GM10266 (cell line): ENCODE data around the gene MCTP1.

Experiments used
- DNase-seq: peaks from one replicate; pipeline ENCODE4 v3.0.0; 2012; ENCODE audit errors: extremely low spot score
- TF ChIP-seq, protein P1 (sequence below): IDR thresholded peaks from 2 replicates; pipeline ENCODE4 v1.5.1; 2012; ENCODE audit warnings: mild to moderate bottlenecking, low read depth; ENCODE audit not compliant: control insufficient read depth, insufficient read depth; ENCODE audit errors: missing control alignments

Gene MCTP1

DNA sequence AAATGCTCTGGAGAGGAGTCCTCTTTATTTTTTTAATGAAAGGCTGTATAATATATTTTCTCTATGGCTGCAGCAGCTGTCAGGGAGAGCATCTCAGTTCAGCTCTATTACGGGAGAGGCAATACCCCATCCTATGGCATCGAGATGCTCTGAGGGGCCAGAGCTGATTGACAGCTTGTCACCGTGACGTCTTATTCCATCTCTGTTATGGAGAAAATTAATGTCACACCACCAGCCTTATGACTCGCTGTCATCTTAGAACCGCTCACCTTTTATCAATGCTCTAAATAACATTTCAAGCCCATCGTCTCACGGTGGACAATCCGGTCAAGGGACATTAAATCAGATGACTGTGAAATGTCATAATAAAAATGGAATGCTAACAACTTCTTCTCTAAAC lies 392.9 kb downstream of the MCTP1 start:
- DNase-seq, result no peak
- TF ChIP-seq, protein P1, sequence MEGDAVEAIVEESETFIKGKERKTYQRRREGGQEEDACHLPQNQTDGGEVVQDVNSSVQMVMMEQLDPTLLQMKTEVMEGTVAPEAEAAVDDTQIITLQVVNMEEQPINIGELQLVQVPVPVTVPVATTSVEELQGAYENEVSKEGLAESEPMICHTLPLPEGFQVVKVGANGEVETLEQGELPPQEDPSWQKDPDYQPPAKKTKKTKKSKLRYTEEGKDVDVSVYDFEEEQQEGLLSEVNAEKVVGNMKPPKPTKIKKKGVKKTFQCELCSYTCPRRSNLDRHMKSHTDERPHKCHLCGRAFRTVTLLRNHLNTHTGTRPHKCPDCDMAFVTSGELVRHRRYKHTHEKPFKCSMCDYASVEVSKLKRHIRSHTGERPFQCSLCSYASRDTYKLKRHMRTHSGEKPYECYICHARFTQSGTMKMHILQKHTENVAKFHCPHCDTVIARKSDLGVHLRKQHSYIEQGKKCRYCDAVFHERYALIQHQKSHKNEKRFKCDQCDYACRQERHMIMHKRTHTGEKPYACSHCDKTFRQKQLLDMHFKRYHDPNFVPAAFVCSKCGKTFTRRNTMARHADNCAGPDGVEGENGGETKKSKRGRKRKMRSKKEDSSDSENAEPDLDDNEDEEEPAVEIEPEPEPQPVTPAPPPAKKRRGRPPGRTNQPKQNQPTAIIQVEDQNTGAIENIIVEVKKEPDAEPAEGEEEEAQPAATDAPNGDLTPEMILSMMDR, result no peak

DNA sequence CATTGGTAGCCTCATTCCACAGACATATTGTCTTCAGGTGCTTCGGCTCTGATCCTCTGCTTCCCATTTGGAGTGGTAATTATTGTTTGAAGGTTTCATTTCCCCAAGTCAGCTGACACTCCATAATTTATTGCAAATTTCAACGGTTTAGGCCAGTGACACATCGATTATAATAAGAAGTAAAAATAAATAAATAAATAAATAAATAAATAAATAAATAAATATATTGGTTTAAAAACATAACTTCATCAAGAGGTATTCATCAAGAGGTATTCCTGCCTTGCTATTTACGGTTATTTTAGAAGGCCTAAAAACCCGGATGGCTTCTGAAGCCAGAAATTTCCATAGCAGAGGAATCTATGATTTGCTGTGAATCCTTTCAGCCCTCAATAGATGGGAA lies 393.3 kb downstream of the MCTP1 start:
- TF ChIP-seq, protein P1, result no peak
- no peak for DNase-seq

DNA sequence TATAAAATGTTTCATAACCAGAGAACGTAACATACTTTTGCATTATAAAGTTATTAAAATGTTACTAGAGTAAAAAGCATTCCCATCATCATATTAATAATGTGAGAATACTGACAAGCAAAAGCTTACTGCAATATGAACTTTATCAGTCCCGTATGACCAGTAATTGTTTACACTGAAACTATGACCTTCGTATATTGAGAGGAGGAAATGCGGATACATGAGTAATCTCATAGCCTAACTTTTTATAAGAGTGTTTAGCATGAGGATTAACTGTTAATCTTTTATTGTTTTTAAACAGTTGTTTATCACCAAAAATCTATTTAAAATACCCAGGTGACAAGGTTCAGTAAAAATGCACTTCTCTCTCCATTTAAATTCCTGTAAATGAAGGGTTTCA lies 394.0 kb downstream of the MCTP1 start:
- no peak for DNase-seq
- TF ChIP-seq, protein P1, result no peak

DNA sequence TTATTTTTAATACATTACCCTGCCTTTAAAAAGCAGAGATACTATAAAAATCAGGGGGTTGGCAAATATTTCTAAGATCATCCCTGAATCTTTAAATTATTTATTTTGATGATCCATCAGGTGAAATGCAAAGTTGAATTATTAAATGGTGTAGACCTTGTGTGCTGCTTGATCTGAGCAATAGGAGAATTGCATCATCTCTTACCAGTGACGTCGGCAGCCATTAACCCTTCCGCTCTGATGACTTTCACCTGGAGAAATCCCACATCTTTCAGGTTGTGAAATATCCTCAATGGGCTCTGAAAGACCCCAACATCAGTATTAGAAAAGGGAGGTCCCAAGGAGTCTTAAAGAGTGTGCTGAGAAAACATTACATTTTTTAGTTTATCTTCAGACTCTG lies 396.2 kb downstream of the MCTP1 start:
- DNase-seq, result no peak

DNA sequence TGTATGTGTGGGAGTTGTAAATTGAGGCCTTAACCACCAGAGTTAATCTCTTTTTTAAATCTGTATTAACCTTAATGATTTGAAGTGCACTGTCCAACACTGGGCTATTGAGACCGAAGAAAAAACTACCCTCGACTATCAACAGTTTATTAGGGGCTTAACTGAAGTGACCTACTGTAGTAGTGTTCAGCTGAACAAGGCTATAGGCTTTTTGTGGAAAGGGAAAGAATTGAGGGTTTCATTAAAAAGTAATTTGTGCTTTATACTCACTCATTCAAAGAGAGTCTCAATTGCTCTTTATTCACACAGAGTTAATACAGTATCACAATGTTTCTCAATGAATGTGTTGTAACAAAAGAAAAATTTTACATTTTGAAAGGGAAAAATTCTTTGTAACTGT lies 399.0 kb downstream of the MCTP1 start:
- TF ChIP-seq, protein P1, result no peak
- no peak for DNase-seq

More for the DNA sequence above, 396.2 kb downstream of the MCTP1 start:
- TF ChIP-seq, protein P1, result no peak

DNA sequence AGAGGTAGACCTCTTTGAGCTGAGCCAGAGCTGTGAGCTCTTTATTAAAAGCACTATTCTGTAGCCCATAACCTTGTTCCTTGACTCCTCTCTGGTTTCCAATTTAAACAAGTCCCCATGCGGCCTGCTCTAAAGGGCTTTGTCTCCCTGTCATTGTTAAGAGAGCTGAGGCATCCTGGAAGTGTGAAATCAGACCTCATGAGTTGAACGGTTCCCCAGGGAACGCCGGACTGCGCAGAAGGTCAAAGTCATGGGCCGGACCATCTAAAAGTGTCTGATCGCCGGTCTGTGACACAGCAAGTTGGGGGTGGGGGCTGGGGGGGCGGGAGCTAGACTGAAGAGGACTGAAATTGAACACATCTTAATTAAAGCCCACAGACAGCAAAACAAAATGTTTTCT lies 400.6 kb downstream of the MCTP1 start:
- TF ChIP-seq, protein P1, result no peak
- DNase-seq, result no peak

DNA sequence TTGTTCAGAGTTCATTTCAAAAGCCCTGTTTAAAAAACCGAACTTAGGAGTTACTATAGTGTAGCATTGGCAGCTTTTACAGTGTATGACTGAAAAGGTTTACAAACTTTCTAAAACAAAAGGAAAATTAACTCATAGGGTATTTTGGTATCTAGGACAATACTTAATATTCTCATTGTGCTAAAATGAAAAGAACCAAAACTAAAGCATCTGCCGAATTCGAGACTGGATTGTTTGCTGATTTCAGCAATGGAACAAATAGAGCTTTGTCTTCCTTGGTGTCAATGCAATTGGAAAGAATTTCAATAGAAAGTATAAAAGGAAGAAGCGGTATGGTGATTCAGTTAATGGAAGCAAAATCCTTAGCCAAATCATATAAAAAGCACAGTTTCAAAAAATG lies 412.4 kb downstream of the MCTP1 start:
- DNase-seq, result no peak
- TF ChIP-seq, protein P1, result no peak
